HG03103 (cell line): ENCODE data around the gene TBCK.

Source experiments
- ATAC-seq: cut with Tn5 transposase; IDR thresholded peaks from one replicate; pipeline ENCODE4 v1.9.1; 2021; ENCODE audit warnings: low read depth; ENCODE audit not compliant: unreplicated experiment

TBCK gene

GRCh38 chr4:106051514-106051913 lies 264.5 kb downstream of the TBCK start:
- ATAC-seq, result no peak

GRCh38 chr4:106049490-106049889 lies 266.5 kb downstream of the TBCK start:
- ATAC-seq, result no peak

- no peak for ATAC-seq
These were observed 267.6 kb downstream of the TBCK start for GRCh38 chr4:106048250-106048971.

GRCh38 chr4:106046083-106046482 lies 269.9 kb downstream of the TBCK start:
- no peak for ATAC-seq

- ATAC-seq, result no peak
These were observed 274.6 kb downstream of the TBCK start for GRCh38 chr4:106041294-106042002.

- no peak for ATAC-seq
These were observed 276.2 kb downstream of the TBCK start for GRCh38 chr4:106039796-106040195.

GRCh38 chr4:106038908-106039307 lies 277.1 kb downstream of the TBCK start:
- ATAC-seq, result no peak

- no peak for ATAC-seq
These were observed 278.0 kb downstream of the TBCK start for GRCh38 chr4:106038012-106038411.

- no peak for ATAC-seq
These were observed 279.2 kb downstream of the TBCK start for GRCh38 chr4:106036848-106037247.

GRCh38 chr4:106036334-106036733 lies 279.7 kb downstream of the TBCK start:
- no peak for ATAC-seq

GRCh38 chr4:106035204-106035603 lies 280.8 kb downstream of the TBCK start:
- no peak for ATAC-seq

GRCh38 chr4:106034751-106035150 lies 281.3 kb downstream of the TBCK start:
- no peak for ATAC-seq

- ATAC-seq, result no peak
These were observed 281.8 kb downstream of the TBCK start for GRCh38 chr4:106034220-106034619.

- no peak for ATAC-seq
These were observed 282.5 kb downstream of the TBCK start for GRCh38 chr4:106033469-106033868.

GRCh38 chr4:106032851-106033286 lies 283.1 kb downstream of the TBCK start:
- no peak for ATAC-seq

GRCh38 chr4:106022454-106022853 lies 293.6 kb downstream of the TBCK start:
- no peak for ATAC-seq

- ATAC-seq, result no peak
These were observed 294.1 kb downstream of the TBCK start for GRCh38 chr4:106021737-106022410.

- no peak for ATAC-seq
These were observed 296.2 kb downstream of the TBCK start for GRCh38 chr4:106019771-106020170.

GRCh38 chr4:106017975-106018374 lies 298.0 kb downstream of the TBCK start:
- ATAC-seq, result no peak

- ATAC-seq, result no peak
These were observed 304.6 kb downstream of the TBCK start for GRCh38 chr4:106011387-106011786.

- no peak for ATAC-seq
These were observed 305.2 kb downstream of the TBCK start for GRCh38 chr4:106010761-106011160.

- no peak for ATAC-seq
These were observed 313.0 kb downstream of the TBCK start for GRCh38 chr4:106002994-106003393.
